Stomach (tissue), 9 donors: ENCODE data around the gene TBCE. TPM values are rescaled to one million over a fixed set of nuclear protein-coding genes. Genes with fewer than 3 reads are reported as not detected.
A peak's percentile ranks its signal among the peaks of the same experiment; 100 is the strongest.

ENCODE experiments used
- DNase-seq, 2 donors: peaks; one replicate each; pipeline versions ENCODE4 v3.0.0 to v3.0.0-alpha.2; 2013 to 2019
- H3K27ac ChIP-seq, 5 donors: fragments of 200-600 bp in 4 of 5; sonication (generic) in 4 of 5; one replicate each; pipeline ENCODE4 v1.5.1; 2013 to 2019; ENCODE audit warnings: mild to moderate bottlenecking in 1 of 5, moderate library complexity in 1 of 5
- H3K27me3 ChIP-seq, 3 donors: fragments of 200-600 bp; sonication (generic); one replicate each; pipeline ENCODE4 v1.5.1; 2017 to 2019; ENCODE audit warnings: mixed run types in 1 of 3
- H3K36me3 ChIP-seq, 4 donors: fragments of 200-600 bp; sonication (generic); 1 replicate in 3 of 4; 2 replicates in 1 of 4; pipeline ENCODE4 v1.5.1; 2016 to 2019
- H3K4me1 ChIP-seq, 4 donors: fragments of 200-600 bp; sonication (generic); one replicate each; pipeline ENCODE4 v1.5.1; 2016 to 2019
- H3K4me3 ChIP-seq, 4 donors: fragments of 200-600 bp; sonication (generic) in 3 of 4; one replicate each; pipeline ENCODE4 v1.5.1; 2016 to 2019; ENCODE audit warnings: mild to moderate bottlenecking in 1 of 4
- H3K9me3 ChIP-seq, 4 donors: fragments of 200-600 bp; sonication (generic); one replicate each; pipeline ENCODE4 v1.5.1; 2016 to 2019
- EP300 ChIP-seq: sonication (generic); formaldehyde crosslinking; IDR thresholded peaks from one replicate; pipeline ENCODE4 v1.6.1; 2017; ENCODE audit warnings: antibody characterized with exemption
- POLR2A ChIP-seq, 4 donors: fragments of 450-650 bp; IDR thresholded peaks; one replicate each; pipeline ENCODE4 v1.6.1; 2016; ENCODE audit warnings: antibody characterized with exemption in 4 of 4, control low read depth in 2 of 4, mild to moderate bottlenecking in 1 of 4, moderate library complexity in 1 of 4
- POLR2AphosphoS5 ChIP-seq, 3 donors: sonication (generic); formaldehyde crosslinking; IDR thresholded peaks; one replicate each; pipeline ENCODE4 v1.6.1; 2016; ENCODE audit warnings: antibody characterized with exemption in 3 of 3
- WGBS, 5 donors: extraction: QIAGEN DNeasy Blood & Tissue Kit in 3 of 5; methylation state at CpG; one replicate each; pipeline versions ENCODE4 v1.1.5 to v1.1.7; 2013 to 2018; 5-methylcytosine and 5-hydroxymethylcytosine counted together
- intact Hi-C: fragments of 100-400 bp; cut with DNase I; formaldehyde crosslinking; loops from one replicate; pipeline ENCODE4 v1.15.1; 2023; ENCODE audit warnings: low total_unique reads
- polyA plus RNA-seq, 3 donors: library from polyadenylated mRNA; stranded (reverse); fragments of 200-250 nt; gene quantifications; one replicate each; pipeline ENCODE4 v1.2.3, GENCODE V29; 2013
- small RNA-seq, 4 donors: library from RNA; depleted of rRNA; stranded (forward); fragments of <200 nt; gene quantifications; one replicate each; pipeline ENCODE3, GENCODE V24; 2016
- total RNA-seq, 5 donors: library from RNA; depleted of rRNA; stranded (reverse); fragments of >200 nt; gene quantifications; one replicate each; pipeline versions ENCODE4 v1.1.0 to v1.2.3, GENCODE V29; 2014 to 2016
- TF ChIP-seq, protein P1 (sequence below), 7 experiments: fragments of 450-650 bp in 4 of 7; fragments of 200-600 bp in 3 of 7; sonication (generic) in 3 of 7; IDR thresholded peaks; one replicate each; pipeline ENCODE4 v1.5.1; 2016 to 2019; ENCODE audit warnings: antibody characterized with exemption in 7 of 7, control low read depth in 2 of 7, mild to moderate bottlenecking in 1 of 7
- donor health status: healthy with polysubstance abuse.
- donor health status: Bipolar disorder and iron deficiency.
- donor health status: healthy.

Gene TBCE
- total and polyA plus RNA-seq, 8 donors: 7.1 to 43.7 (median 23.8) TPM

DNA sequence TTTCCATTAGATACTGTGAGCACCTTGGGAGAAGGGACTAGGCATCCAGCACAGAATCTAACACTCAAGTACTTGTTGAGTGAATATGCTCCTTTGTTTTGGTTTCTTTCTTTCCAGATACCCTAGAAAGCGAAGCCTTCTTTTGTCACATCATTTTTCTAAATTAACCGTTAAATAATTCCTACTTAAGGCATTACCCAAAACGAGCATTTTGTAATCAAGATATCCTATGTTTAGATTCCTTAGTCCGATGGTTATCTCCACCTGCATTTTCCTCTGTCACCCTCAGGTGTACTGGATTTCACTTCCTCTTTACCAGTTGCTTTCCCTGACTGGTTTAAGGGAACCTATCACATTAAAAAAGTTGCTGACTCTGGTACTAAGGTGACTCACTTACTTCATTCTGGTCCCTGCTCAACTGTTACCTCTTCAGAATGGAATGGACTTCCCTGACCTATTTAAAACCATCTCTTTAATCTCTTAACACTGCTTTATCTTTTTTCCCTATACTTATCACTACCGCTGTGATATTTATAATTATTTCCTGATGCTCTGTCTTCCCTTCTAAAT is 133.8 kb downstream of the TBCE start:
- intact Hi-C loops: no loop called here
- Histone ChIP-seq H3K4me1 (peaks cover 7 to 49% (median 34%) of the 10 kb centered on the region in 4 donors), H3K27ac (peak overlapping the region in 3 of 5 donors; percentile 99 to 100 (median 99)), H3K4me3 (no peak overlapping the region), H3K9me3 (no peaks in the 10 kb centered on the region), H3K27me3 (no peaks in the 10 kb centered on the region), H3K36me3 (no peaks in the 10 kb centered on the region)
- no peak for DNase-seq
- no peak for TF ChIP-seq POLR2A (IDR thresholded peaks at IDR 0.05)
- no peak for TF ChIP-seq POLR2AphosphoS5 (IDR thresholded peaks at IDR 0.05)
- TF ChIP-seq, protein P1, sequence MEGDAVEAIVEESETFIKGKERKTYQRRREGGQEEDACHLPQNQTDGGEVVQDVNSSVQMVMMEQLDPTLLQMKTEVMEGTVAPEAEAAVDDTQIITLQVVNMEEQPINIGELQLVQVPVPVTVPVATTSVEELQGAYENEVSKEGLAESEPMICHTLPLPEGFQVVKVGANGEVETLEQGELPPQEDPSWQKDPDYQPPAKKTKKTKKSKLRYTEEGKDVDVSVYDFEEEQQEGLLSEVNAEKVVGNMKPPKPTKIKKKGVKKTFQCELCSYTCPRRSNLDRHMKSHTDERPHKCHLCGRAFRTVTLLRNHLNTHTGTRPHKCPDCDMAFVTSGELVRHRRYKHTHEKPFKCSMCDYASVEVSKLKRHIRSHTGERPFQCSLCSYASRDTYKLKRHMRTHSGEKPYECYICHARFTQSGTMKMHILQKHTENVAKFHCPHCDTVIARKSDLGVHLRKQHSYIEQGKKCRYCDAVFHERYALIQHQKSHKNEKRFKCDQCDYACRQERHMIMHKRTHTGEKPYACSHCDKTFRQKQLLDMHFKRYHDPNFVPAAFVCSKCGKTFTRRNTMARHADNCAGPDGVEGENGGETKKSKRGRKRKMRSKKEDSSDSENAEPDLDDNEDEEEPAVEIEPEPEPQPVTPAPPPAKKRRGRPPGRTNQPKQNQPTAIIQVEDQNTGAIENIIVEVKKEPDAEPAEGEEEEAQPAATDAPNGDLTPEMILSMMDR (IDR thresholded peaks at IDR 0.05): no peak
- no peak for TF ChIP-seq EP300
- WGBS, 5 donors: 69 to 74% (median 72%) methylated on average over 5 of the region's 5 CpGs

Small RNA genes lying within 50 kb of the gene (small RNA-seq; reads per million reads assigned to genes)
- gene AL391994.1: 0 reads per million in 4 donors
- gene RPS21P1: 0 to 0.15 (median 0) reads per million in 4 donors

Other genes with a start within 250 kb of the TBCE start
- gene TOMM20, start 238.6 kb upstream of the TBCE start, total RNA-seq: 100 to 1,000 TPM in 1 of 5 donors, 10 to 100 TPM in 4; 21.4 to 145 (median 51.9) TPM
- 100 to 1,000 TPM in 1 of 3 donors, 10 to 100 TPM in 2; 63.4 to 102 (median 72.9) TPM for gene TOMM20, start 238.6 kb upstream of the TBCE start, polyA plus RNA-seq
- 10 to 100 TPM in 3 of 5 donors, 1 to 10 TPM in 1, not detected in 1; 9.8 to 56.7 (median 22.1) TPM for gene RBM34, start 206.2 kb upstream of the TBCE start, total RNA-seq
- 10 to 100 TPM; 60.9 to 79.7 (median 67.7) TPM for gene RBM34, start 206.2 kb upstream of the TBCE start, polyA plus RNA-seq
- 100 to 1,000 TPM in 1 of 5 donors, 10 to 100 TPM in 4; 23.7 to 102 (median 52.0) TPM for gene ARID4B, start 39.2 kb upstream of the TBCE start, total RNA-seq
- 1 to 10 TPM; 9.5 to 9.6 (median 9.5) TPM for gene ARID4B, start 39.2 kb upstream of the TBCE start, polyA plus RNA-seq
- 10 to 100 TPM in 3 of 5 donors, 1 to 10 TPM in 2; 7.0 to 21.8 (median 10.7) TPM for gene GGPS1, start 38.9 kb upstream of the TBCE start, total RNA-seq
- 10 to 100 TPM; 21.5 to 37.6 (median 23.2) TPM for gene GGPS1, start 38.9 kb upstream of the TBCE start, polyA plus RNA-seq
- 100 to 1,000 TPM in 1 of 5 donors, 10 to 100 TPM in 4; 13.0 to 126 (median 17.7) TPM for gene B3GALNT2, start 137.0 kb downstream of the TBCE start, total RNA-seq
- 1 to 10 TPM; 2.4 to 6.2 (median 3.8) TPM for gene B3GALNT2, start 137.0 kb downstream of the TBCE start, polyA plus RNA-seq